Activated T-cell treated with anti-CD3 and anti-CD28 coated beads for 4 hours (primary cell): ENCODE measurements around the gene ZDHHC17.
A peak's percentile ranks its signal among the peaks of the same experiment; 100 is the strongest.

Source experiments
- DNase-seq: peaks from one replicate; pipeline ENCODE4 v3.0.0-alpha.2; 2020

ZDHHC17 gene

DNA sequence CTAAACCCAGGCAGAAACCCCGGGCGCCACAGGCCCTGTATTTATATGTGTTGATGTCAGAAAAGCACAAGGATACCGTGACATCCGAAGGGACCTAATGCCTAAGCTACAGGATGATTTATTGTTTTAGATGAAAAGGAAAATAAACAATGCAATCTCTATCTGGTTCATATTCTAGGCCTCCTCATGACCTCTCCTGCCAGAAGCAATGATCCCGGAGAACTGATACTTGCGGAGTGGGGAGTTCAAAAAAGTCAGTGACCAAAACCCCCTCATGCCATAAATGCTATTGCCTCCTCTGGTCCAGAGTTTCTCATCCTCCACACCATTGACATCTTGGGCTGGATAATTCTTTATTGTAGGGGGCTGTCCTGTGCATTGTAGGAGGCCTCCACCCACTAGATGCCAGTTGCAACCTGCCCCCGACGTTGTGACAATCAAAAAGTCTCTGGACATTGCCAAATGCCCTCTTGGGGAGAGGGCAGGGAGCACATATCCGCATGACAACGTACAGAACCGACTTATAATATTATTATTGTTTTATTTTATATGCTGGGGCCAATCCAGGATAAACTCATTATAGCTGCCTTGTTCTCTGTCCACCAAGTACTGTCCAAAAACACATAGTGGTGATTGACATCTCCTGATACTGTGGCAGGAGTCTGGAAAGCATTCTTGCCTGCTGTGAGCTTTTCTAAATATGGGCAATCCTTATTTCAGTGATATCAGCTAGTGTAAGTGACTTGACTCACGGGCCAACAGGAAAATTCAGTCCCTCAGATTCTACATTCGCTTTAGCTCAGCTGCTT, 116.0 kb downstream of the ZDHHC17 start:
- DNase-seq, result peak; percentile 1

DNA sequence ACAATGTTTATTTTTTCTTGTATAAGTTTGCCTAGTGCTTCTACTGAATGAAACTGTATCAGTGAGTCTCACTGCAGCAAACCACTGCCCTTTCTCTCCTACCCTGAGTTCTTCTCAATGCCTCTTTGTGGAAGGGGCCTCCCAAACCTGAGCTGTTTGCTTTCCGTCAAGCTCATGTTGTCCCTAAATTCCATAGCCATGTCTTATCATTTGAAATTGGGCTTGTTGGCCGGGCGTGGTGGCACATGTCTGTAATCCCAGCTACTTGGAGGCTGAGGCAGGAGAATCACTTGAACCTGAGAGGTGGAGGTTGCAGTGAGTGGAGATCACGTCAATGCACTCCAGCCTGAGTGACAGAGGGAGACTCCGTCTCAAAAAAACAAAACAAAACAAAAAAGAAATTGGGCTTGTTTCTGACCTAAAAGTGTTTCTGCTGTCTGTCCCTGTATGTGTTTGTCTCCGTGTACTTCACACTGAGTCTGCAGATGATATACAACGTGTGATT, 116.7 kb downstream of the ZDHHC17 start:
- no peak for DNase-seq

DNA sequence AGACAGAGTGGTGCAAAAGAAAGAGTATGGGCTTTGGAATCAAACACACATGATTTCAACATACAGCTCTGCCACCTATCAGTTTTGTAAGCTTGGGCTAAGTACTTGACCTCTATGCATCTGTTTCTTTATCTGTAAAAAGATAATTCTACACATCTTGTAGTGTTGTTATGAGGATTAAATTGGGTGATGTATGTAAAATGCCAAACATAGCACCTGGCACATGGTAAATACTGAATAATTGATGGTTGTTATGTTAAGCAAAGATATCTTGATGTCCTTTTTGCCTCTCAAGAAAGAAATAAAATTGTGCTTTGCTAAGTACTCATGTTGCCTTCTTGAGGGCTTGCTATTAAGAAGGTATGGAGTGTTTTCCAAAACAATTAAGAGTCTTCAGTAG, 117.2 kb downstream of the ZDHHC17 start:
- no peak for DNase-seq

DNA sequence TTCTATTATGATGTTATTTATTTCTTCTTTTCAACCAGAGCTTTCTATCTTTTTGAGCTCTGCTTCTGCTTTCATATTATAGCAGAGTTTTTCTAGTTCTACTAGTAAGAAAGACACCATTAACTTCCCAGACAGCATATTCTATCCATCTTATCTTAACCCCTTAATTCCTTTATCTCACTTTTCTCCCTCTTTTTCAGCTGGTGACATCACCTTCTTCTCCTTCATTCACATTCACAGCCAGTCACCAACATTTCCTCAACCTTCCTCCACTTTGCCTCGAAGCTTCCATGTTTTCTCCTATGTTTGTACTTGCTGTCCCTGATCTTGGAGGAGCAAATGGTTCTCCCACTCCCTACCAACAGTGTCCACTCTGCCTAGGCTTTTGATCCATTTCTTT, 118.5 kb downstream of the ZDHHC17 start:
- no peak for DNase-seq

DNA sequence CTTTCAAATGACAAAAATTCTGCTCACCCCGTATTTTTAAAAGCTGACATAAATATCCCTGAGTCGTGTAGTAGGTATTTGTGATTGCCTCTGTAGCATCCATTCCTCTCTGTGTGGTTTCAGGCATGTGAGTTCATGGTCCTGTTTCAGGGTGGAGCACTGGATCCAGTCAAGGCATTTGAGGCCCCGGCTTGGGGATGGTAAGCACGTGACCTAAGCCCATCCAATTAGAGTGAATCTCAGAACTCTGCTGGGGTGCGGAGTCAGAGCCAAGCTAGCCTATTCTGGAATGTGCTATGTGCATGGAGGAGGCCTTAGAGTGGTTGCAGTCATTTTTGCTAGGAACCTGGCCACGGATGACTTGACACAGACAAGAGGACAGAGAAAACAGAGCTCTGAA, 119.2 kb downstream of the ZDHHC17 start:
- no peak for DNase-seq

DNA sequence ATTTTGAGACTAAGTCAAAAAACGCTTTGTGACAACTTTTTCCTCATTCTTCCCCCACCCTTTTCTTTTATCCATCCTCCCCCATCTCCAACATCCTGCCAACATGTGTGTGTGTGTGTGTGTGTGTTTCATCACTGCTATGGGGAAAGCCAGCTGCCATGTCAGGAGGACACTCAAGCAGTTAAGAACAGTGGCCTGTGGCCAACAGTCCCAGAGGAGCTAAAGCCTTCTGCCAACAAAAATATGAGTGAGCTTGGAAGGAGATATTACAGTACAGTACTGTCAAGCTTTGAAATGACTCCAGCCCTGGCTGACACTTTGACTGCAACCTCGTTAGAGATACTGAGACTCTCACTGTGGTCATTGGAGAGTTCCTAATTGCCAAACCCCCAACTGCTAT, 119.9 kb downstream of the ZDHHC17 start:
- no peak for DNase-seq

DNA sequence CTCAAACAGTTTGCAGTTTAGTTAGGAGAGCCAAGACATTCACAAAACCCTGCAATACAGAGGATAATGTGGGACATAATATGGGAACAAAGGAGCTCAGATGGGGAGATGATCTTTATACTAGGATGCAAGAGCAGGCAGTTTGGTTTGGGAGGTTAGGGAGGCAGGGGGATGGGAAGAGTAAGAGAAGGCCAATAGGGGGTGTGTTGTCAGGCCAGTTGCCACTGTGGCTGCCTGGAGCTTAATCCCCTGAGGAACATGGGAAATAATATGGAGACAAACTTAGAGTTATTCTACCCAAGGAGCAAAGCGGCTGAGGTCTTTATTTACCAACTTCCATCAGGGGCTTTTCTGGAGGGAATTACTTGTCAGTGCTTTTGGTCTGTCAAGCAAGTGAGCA, 124.9 kb downstream of the ZDHHC17 start:
- no peak for DNase-seq

DNA sequence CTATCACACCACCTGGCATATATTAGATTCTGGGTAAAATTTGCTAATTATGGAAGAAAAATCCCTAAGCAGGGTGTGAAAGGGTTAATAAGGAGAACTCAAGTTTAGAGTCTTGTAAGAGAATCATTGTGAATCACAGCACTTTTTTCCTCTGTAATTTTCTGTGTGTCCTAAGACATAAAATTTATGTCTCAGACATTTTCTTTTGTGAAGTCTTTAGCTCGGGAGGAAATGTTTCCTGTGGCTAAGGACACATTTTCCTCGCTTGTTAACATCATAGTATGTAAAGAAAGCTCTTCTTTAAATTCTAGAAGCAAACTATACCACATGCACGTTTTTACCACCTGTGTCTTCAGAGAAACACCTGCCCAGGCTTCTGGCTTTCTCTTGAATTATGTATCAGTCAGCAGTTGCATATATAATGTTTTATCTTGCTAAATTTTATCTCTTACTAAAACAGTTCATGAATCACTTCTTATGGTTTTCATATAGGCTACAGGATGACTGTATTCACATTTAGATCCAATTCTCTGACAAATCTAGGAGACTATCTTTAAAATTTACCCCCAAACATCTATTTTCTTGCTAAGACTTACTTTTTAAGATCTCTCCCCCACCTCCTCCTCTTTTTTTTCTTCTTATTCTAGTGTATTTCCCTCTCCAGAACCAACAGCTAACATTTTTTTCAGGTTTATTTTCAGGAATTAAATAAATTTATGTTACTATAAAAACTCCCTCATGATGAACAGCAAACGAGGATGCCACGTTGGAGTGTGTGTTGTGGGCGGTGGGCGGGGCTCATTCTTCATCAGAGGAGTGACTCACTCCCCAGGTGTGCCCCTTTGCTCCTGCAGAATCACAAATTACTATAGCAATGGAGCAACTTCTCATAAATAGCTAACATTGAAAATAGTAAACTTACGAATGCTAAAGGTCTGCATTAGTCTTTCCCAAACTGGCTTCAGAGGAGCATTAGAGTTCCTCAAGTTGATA, 126.5 kb downstream of the ZDHHC17 start:
- peak; percentile 61 for DNase-seq

DNA sequence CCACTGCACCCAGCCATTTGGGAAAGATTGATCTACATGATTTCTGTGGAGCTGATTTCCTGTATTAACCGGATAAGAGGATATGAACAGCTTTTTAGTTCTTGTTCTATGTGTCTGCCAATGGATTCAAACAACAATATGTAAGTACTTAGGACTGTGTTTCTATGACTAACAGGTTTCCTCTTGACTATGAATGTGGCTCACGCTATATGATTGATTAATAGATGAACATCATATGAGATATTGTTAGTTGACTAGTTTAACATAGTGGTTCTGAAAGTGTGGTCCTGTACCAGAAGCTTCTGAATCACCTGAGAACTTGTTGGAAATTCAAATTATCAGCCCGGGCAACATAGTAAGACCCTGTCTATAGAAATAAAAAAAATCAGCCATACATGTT, 127.7 kb downstream of the ZDHHC17 start:
- no peak for DNase-seq

DNA sequence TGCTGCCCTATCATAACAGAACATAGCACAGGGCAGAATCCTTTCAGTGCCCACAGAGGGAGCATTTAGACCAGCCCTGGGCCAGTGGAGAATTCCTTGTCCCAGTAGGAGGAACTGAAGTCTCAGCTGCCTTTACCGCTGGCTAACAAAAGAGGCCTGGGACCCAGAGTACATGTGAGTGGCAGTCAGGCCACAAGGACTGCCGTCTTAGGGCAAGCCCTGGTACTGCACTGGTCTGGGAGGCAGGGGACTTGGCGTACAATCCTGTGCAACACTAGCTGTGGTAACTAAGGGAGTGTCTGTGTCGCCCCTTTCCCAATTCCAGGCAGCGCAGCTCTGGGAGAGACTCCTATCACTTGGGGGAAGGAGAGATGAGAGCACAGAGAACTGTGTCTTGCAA, 131.9 kb downstream of the ZDHHC17 start:
- DNase-seq, result no peak

DNA sequence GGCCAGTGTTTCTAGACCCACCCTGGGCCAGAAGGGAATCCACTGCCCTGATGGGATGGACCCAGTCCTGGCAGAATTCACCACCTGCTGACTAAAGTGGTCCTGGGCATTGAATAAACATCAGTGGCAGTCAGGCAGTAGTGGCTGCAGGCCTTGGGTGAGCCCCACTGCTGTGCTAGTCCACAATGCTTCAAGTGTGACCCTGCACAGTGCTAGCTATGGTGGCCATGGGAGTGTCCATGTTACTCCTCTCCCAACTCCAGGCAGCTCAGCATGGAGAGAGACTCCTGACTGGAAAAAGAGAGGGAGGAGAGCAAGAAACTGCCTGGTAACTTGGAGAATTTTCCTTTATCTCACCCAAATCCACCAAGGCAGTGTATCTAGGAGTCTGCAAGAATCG, 132.4 kb downstream of the ZDHHC17 start:
- no peak for DNase-seq

DNA sequence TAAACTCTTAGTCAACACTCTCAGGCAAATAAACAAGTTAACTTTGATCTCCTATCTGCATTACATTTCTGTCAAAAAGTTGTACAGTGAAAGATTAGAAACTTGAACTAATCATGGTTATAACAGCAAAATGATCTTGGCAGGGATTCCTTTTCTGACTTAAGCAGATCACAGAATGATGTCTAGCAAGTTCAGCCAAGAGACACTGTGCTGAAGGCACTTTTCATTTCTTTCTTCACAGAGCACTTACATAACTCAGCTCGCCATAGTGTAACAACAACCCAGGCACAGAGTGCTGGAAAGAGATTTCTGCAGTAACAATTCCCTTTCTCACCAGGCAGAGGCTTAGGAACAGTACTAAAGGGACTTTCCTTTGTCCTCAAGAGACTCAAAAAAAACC, 134.5 kb downstream of the ZDHHC17 start:
- no peak for DNase-seq

DNA sequence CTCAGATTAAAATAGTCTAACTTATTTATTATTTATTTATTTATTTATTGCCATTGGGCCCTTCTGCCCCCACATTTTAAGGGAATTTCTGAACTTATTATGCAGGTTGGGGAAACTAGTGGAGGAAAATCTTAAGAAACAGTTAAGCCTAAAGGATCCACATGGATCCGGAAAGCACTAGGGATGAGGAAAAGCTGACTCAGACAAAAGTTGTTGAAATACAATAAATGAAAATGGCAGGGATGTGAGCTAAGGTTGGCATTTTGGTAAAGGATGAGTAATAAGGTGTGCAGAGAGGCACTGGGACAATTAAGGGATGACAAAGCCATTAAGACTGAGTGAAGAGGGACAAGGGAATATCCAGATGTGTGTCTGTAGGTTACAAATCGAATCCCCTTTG, 135.6 kb downstream of the ZDHHC17 start:
- DNase-seq, result no peak

DNA sequence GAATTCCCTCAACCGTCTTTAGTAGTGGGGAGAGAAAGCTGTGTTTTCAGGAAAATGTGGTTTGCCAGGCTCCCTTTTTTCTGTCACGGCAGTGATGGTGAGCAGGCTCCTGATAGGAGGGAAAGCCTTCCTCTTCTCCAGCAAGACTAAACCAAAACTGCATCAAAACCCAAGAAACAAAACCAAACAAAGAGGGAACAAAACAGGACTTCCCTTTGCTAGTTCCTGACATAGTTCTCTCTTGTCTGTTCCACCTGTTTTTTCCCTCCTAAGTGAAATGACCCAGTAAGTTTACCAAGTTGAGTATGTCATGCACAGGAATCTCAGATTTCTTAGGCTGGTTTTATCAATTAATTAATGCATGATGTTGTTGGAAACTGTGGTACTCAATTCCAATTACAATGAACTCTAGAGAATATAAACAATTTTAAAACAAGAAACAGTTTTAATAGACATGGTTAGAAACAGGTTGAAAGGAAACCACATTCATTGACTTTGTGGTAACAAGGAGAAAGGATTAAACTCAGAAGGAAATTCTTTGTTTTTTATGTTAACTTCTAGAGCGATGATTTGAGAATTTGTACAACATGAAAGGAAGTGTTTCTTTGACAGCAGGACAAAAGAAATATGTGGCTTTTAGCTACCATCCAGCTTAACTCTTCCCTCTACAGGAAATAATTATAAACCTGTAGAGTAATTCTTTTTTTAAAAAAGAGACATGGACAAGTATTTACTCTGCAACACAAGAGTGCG, 137.9 kb downstream of the ZDHHC17 start:
- DNase-seq, result no peak
